ENCODE measurements around the gene AK6.
"Not testable (repeated sequence)": the region's sequence is repeated elsewhere in the genome, so short reads cannot be mapped to it uniquely, and the experiment has no call there.

AK6 gene

GRCh38 chr5:69369340-69370121 is at the start of gene AK6, which contains the start of the genes RAD17 and TAF9:
AK6 (minus strand) TSS chr5:69369520; CDS start chr5:69369490, 30 bp downstream.
RAD17 (plus strand) TSS chr5:69369818; CDS start chr5:69372209, 2,391 bp downstream.
TAF9 (minus strand) TSS chr5:69369520; CDS start chr5:69365737, 3,783 bp downstream.
- peak; percentile 70 to 83 for DNase-seq (ENCODE audit: extremely low read depth in 1 of 2, low read depth in 1 of 2)

- DNase-seq (ENCODE audit: extremely low read depth in 1 of 2, low read depth in 1 of 2), result no peak
Observed at GRCh38 chr5:69418554-69418953, 49.2 kb upstream of the AK6 start.

GRCh38 chr5:69416699-69417098 is 47.4 kb upstream of the AK6 start:
- DNase-seq (ENCODE audit: extremely low read depth in 1 of 2, low read depth in 1 of 2), result no peak

- DNase-seq (ENCODE audit: extremely low read depth in 1 of 2, low read depth in 1 of 2), result no peak
Observed at GRCh38 chr5:69416180-69416579, 46.9 kb upstream of the AK6 start.

- no peak for DNase-seq (ENCODE audit: extremely low read depth in 1 of 2, low read depth in 1 of 2)
Observed at GRCh38 chr5:69415584-69415958, 46.3 kb upstream of the AK6 start.

GRCh38 chr5:69414885-69415583 is 45.7 kb upstream of the AK6 start, which contains the start of gene MARVELD2:
MARVELD2 (plus strand) TSS chr5:69415116; CDS start chr5:69419386, 4,270 bp downstream.
- DNase-seq (ENCODE audit: extremely low read depth in 1 of 2, low read depth in 1 of 2), result peak in 1 of 2 donors; percentile 15

GRCh38 chr5:69404659-69405330 is 35.5 kb upstream of the AK6 start:
- no peak for DNase-seq (ENCODE audit: extremely low read depth in 1 of 2, low read depth in 1 of 2)

GRCh38 chr5:69378376-69378775 is 9.1 kb upstream of the AK6 start:
- DNase-seq (ENCODE audit: extremely low read depth in 1 of 2, low read depth in 1 of 2), result no peak

GRCh38 chr5:69374911-69375446 is 5.7 kb upstream of the AK6 start:
- no peak for DNase-seq (ENCODE audit: extremely low read depth in 1 of 2, low read depth in 1 of 2)

- no peak for DNase-seq (ENCODE audit: extremely low read depth in 1 of 2, low read depth in 1 of 2)
Observed at GRCh38 chr5:69372394-69372793, 3.1 kb upstream of the AK6 start.

GRCh38 chr5:69370335-69370734 is 1.0 kb upstream of the AK6 start:
- not testable (repeated sequence) for DNase-seq (ENCODE audit: extremely low read depth in 1 of 2, low read depth in 1 of 2)

GRCh38 chr5:69368458-69369339 is 621 bp downstream of the AK6 start:
- no peak for DNase-seq (ENCODE audit: extremely low read depth in 1 of 2, low read depth in 1 of 2)

GRCh38 chr5:69367697-69368279 is 1.5 kb downstream of the AK6 start:
- DNase-seq (ENCODE audit: extremely low read depth in 1 of 2, low read depth in 1 of 2), result no peak

- no peak for DNase-seq (ENCODE audit: extremely low read depth in 1 of 2, low read depth in 1 of 2)
Observed at GRCh38 chr5:69364850-69365249, 4.5 kb downstream of the AK6 start.

GRCh38 chr5:69364414-69364813 is 4.9 kb downstream of the AK6 start:
- no peak for DNase-seq (ENCODE audit: extremely low read depth in 1 of 2, low read depth in 1 of 2)

GRCh38 chr5:69360442-69360841 is 8.9 kb downstream of the AK6 start:
- no peak for DNase-seq (ENCODE audit: extremely low read depth in 1 of 2, low read depth in 1 of 2)

- no peak for DNase-seq (ENCODE audit: extremely low read depth in 1 of 2, low read depth in 1 of 2)
Observed at GRCh38 chr5:69359699-69360098, 9.6 kb downstream of the AK6 start.

- no peak for DNase-seq (ENCODE audit: extremely low read depth in 1 of 2, low read depth in 1 of 2)
Observed at GRCh38 chr5:69350664-69351063, 18.7 kb downstream of the AK6 start.

- DNase-seq (ENCODE audit: extremely low read depth in 1 of 2, low read depth in 1 of 2), result no peak
Observed at GRCh38 chr5:69343083-69343482, 26.2 kb downstream of the AK6 start.
